Measurements from ENCODE around the gene RPL34. TPM values are rescaled to one million over a fixed set of nuclear protein-coding genes. Genes with fewer than 3 reads are reported as not detected.

RPL34 gene
- total RNA-seq, 6 experiments from 2014 or later = 357 to 441 (median 411) TPM

- Histone ChIP-seq H3K27me3 (no peaks in the 10 kb centered on the region), H3K4me3 (no peak overlapping the region), H3K36me3 (no peaks in the 10 kb centered on the region), H3K27ac (no peak overlapping the region), H3K4me1 (no peaks in the 10 kb centered on the region), H3K9me3 (no peaks in the 10 kb centered on the region)
- ATAC-seq (no peak), DNase-seq (no peak)
- intact Hi-C loops (cut with DNase I) = no loop called here
- TF ChIP-seq CTCF (IDR thresholded peaks at IDR 0.05) = no peak
- TF ChIP-seq POLR2A (IDR thresholded peaks at IDR 0.05) = no peak
- WGBS (ENCODE audit: insufficient coverage, low coverage, low lambda C conversion rate, missing lambda C conversion rate) = 100% methylated on average over 1 of the region's 1 CpG
Measured at GRCh38 chr4:108644237-108644636, 23.9 kb downstream of the RPL34 start.

DNA sequence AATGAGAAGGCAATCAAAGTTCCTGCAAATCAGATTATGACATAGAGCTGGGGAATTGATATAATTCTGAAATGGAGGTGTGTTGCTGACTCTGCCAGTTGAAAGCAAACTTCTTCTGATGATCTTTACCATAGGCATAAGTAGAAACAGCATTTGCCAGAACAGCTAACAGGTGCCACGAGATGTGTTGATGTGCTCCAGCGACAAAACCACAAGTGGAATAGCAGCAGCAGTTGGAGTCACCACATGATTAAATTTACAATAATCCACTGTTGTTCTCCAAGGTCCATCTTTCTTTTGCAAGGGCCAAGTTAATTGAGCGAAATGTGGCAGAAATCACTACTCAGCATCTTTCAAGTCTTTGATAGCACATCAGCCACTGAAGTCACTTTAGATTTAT is 26.3 kb downstream of the RPL34 start:
- ATAC-seq = no peak
- WGBS (ENCODE audit: insufficient coverage, low coverage, low lambda C conversion rate, missing lambda C conversion rate) = 87% methylated on average over 3 of the region's 3 CpGs
- TF ChIP-seq POLR2A (IDR thresholded peaks at IDR 0.05) = no peak

GRCh38 chr4:108649863-108650211 is 29.5 kb downstream of the RPL34 start:
- H3K4me3 ChIP-seq = peak overlapping the region in 2 of 3 donors; percentile 82 to 86
- no peaks in the 10 kb centered on the region for H3K27me3 ChIP-seq
- no peaks in the 10 kb centered on the region for H3K9me3 ChIP-seq
- no peak overlapping the region for H3K27ac ChIP-seq
- no peaks in the 10 kb centered on the region for H3K36me3 ChIP-seq
- WGBS (ENCODE audit: insufficient coverage, low coverage, low lambda C conversion rate, missing lambda C conversion rate) = 1% methylated on average over 6 of the region's 6 CpGs
- no peak for TF ChIP-seq CTCF (IDR thresholded peaks at IDR 0.05)
- TF ChIP-seq POLR2A (IDR thresholded peaks at IDR 0.05) = no peak
- ATAC-seq (peak in 1 of 4 donors; percentile 1), DNase-seq (no peak)
- intact Hi-C loops (cut with DNase I) = no loop called here
- peaks cover 0 to 23% (median 3%) of the 10 kb centered on the region in 4 donors for H3K4me1 ChIP-seq

More for the DNA sequence above, 26.3 kb downstream of the RPL34 start:
- no peaks in the 10 kb centered on the region for H3K9me3 ChIP-seq
- DNase-seq = no peak
- H3K27me3 ChIP-seq = no peaks in the 10 kb centered on the region
- intact Hi-C loops (cut with DNase I) = no loop called here
- peaks cover 0 to 10% (median 0%) of the 10 kb centered on the region in 4 donors for H3K4me1 ChIP-seq
- no peak overlapping the region for H3K27ac ChIP-seq
- H3K4me3 ChIP-seq = no peak overlapping the region
- no peaks in the 10 kb centered on the region for H3K36me3 ChIP-seq

DNA sequence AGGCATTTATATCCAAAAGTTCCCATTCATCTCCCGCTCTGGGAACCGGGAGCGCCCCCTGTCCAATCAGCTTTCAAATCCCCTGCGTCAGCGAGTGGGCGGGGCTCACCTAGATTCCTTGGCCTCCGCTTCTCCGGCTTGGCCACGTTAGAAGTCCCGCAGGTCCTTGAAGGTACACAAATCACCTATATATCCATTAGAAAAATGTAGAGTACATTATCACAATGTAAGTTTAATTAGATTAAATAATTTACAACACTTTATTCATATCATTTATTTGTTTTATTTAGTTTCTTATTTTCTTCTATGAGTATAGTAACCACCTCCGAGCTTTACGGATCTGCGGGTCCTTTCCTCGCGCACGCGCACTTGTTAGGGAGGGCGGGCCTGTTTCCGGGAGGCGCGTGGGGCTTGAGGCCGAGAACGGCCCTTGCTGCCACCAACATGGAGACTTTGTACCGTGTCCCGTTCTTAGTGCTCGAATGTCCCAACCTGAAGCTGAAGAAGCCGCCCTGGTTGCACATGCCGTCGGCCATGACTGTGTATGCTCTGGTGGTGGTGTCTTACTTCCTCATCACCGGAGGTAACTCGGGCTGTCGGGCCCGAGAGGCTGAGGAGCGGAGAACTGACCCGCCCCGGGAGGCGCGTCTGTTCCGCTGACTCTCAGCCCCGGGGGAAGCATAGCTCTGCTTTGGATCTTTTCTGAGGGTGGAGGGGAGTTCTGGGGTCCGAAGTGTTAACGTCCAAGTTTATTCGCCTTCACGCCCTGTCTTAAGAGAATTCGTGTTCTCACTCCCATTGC is 30.0 kb downstream of the RPL34 start, which contains the start of gene OSTC:
Gene OSTC, plus strand, starts transcription at position 388 of the 802 bp plus-strand sequence. Its CDS starts 57 bp downstream, at position 445.
- peak; percentile 96 for DNase-seq
- H3K27me3 ChIP-seq = no peaks in the 10 kb centered on the region
- intact Hi-C loops (cut with DNase I) = no loop called here
- H3K4me1 ChIP-seq = peaks cover 0 to 23% (median 3%) of the 10 kb centered on the region in 4 donors
- peak within 1 kb of the TSS; percentile 76 to 86 (median 82) for H3K4me3 ChIP-seq
- TF ChIP-seq POLR2A (IDR thresholded peaks at IDR 0.05) (peak; percentile 69), CTCF (IDR thresholded peaks at IDR 0.05) (peak in 3 of 4 donors; percentile 14 to 47 (median 46))
- 0% methylated on average over 36 of the region's 45 CpGs for WGBS (ENCODE audit: insufficient coverage, low coverage, low lambda C conversion rate, missing lambda C conversion rate)
- peak within 1 kb of the TSS; percentile 82 to 89 (median 86) for H3K27ac ChIP-seq
- H3K36me3 ChIP-seq = peaks cover 0 to 1% (median 0%) of the 10 kb centered on the region in 4 donors
- H3K9me3 ChIP-seq = no peaks in the 10 kb centered on the region
- ATAC-seq = peak; percentile 98
